Stimulated activated CD4-positive, alpha-beta T cell treated with anti-CD3 and anti-CD28 coated beads, TNF-alpha, amount 100 ng/mL, for 24 hours (primary cell): ENCODE data around the gene SPOUT1.
"Not testable (repeated sequence)": the region's sequence is repeated elsewhere in the genome, so short reads cannot be mapped to it uniquely, and the experiment has no call there.

Source experiments
- DNase-seq, 3 experiments: peaks; one replicate each; pipeline ENCODE4 v3.0.0-alpha.2; 2020; ENCODE audit warnings: low read depth in 3 of 3

Gene SPOUT1, protein sequence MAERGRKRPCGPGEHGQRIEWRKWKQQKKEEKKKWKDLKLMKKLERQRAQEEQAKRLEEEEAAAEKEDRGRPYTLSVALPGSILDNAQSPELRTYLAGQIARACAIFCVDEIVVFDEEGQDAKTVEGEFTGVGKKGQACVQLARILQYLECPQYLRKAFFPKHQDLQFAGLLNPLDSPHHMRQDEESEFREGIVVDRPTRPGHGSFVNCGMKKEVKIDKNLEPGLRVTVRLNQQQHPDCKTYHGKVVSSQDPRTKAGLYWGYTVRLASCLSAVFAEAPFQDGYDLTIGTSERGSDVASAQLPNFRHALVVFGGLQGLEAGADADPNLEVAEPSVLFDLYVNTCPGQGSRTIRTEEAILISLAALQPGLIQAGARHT

GRCh38 chr9:128829477-128830251 lies at the start of gene SPOUT1:
Gene SPOUT1 (minus strand): TSS chr9:128829794. CDS start chr9:128829780, 14 bp downstream.
- DNase-seq: peak; percentile 88 to 94 (median 89)

GRCh38 chr9:128877852-128878251 lies 48.3 kb upstream of the SPOUT1 start:
- DNase-seq: no peak

GRCh38 chr9:128870941-128871265 lies 41.3 kb upstream of the SPOUT1 start:
- not testable (repeated sequence) for DNase-seq

- DNase-seq: no peak
These were observed 40.7 kb upstream of the SPOUT1 start for GRCh38 chr9:128870128-128870940.

DNA sequence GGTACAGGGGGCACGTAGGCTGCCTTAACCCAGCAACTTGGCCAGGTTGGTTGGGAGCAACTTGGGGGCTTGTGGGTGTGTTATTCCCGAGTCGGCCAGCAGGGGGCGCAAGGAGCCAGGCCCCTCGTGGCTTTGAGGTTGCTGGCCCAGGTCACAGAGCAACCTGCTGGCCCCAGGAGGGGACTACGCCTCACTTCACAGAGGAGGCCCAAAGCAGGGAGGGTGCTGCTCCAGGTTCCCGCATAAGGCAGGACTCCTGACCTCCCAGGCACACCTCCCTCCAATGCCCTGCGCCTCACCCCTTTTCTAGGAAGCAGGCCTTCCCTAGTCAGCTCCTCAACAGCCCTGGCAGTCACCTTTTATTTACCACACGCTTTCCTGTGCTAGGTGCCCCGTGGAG lies 34.1 kb upstream of the SPOUT1 start:
- DNase-seq: peak; percentile 70 to 81 (median 70)

GRCh38 chr9:128862401-128862851 lies 32.8 kb upstream of the SPOUT1 start:
- no peak for DNase-seq

- DNase-seq: no peak
These were observed 31.9 kb upstream of the SPOUT1 start for GRCh38 chr9:128861501-128861900.

- no peak for DNase-seq
These were observed 31.3 kb upstream of the SPOUT1 start for GRCh38 chr9:128860937-128861336.

DNA sequence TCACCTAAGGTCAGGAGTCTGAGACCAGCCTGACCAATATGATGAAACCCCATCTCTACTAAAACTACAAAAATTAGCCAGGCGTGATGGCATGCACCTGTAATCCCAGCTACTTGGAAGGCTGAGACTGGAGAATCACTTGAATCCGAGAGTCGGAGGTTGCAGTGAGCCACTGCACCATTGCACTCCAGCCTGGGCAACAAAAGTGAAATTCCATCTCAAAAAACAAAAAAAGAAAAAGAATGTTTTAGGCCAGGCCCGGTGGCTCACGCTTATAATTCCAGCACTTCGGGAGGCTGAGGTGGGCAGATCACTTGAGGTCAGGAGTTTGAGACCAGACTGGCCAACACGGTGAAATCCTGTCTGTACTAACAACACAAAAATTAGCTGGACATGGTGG lies 28.9 kb upstream of the SPOUT1 start:
- DNase-seq: not testable (repeated sequence)

- not testable (repeated sequence) for DNase-seq
These were observed 24.9 kb upstream of the SPOUT1 start for GRCh38 chr9:128854454-128854853.

- not testable (repeated sequence) for DNase-seq
These were observed 23.1 kb upstream of the SPOUT1 start for GRCh38 chr9:128852646-128853045.

DNA sequence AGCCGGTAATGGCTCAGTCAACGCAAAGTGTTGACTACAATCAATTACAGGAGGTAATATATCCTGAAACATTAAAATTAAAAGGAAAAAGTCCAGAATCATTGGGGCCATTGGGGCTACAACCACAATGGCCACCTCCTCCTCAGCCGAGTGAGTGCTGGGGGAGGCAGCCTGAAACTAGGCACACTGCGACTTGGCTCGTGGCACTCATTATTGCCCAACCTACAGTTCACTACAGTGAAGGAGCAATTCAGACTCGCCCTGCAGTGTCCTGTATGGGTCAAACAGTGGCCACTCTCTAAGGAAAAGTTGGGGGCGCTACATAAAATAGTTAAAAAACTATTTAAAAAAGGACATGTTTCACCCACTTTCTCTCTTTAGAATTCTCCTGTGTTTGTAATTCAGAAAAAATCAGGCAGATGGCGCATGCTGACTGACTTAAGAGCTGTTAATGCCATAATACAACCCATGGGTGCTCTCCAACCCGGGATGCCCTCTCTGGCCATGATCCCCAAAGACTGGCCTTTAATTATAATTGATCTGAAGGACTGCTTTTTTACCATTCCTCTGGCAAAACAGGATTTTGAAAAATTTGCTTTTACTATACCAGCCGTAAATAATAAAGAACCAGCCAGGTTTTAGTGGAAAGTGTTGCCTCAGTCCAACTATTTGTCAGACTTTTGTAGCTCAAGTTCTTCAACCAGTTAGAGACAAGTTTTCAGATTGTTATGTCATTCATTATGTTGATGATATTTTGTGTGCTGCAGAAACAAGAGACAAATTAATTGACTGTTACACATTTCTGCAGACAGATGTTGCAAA lies 22.4 kb upstream of the SPOUT1 start:
- DNase-seq: not testable (repeated sequence)

- not testable (repeated sequence) for DNase-seq
These were observed 21.4 kb upstream of the SPOUT1 start for GRCh38 chr9:128851024-128851423.

GRCh38 chr9:128847803-128848202 lies 18.2 kb upstream of the SPOUT1 start:
- DNase-seq: no peak

GRCh38 chr9:128846680-128847030 lies 17.1 kb upstream of the SPOUT1 start:
- DNase-seq: no peak

GRCh38 chr9:128845186-128845931 lies 15.8 kb upstream of the SPOUT1 start:
- DNase-seq: no peak

GRCh38 chr9:128843171-128843570 lies 13.6 kb upstream of the SPOUT1 start:
- not testable (repeated sequence) for DNase-seq

DNA sequence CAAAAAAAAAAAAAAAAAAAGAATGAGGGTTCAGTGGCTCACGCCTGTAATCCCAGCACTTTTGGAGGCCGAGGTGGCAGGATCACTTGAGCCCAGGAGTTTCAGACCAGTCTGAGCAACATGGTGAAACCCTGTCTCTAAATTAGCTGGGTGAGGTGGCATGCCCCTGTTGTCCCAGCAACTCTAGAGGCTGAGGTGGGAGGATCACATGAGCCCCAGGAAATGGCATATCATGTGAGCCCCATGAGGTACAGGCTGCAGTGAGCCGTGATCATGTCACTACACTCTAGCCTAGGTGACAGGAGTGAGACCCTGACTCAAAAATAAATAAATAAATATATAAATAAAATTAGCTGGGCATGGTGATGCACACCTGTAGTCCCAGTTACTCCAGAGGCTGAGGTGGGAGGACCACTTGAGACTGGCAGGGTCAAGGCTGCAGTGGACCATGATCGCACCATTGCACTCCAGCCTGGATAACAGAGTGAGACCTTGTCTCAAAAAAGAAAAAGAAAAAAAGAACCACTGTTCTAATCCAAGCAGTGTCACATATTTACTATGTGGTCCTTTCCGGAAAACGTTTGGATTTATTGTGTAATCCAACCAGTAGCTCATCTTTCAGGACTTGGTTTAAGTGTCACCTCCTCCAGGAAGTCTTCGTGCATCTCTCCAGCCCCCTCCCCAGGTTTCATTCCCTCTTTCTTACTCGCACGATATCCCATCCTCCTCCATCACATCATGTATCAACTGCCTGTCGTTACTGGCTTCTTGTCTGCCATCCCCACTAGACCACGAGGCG lies 12.3 kb upstream of the SPOUT1 start:
- DNase-seq: no peak

- no peak for DNase-seq
These were observed 10.9 kb upstream of the SPOUT1 start for GRCh38 chr9:128840524-128840923.

- DNase-seq: no peak
These were observed 8.7 kb upstream of the SPOUT1 start for GRCh38 chr9:128838338-128838737.
